Measurements from ENCODE around the gene BPIFB3. TPM values are rescaled to one million over a fixed set of nuclear protein-coding genes. Genes with fewer than 3 reads are reported as not detected.

BPIFB3 gene
- total and polyA plus RNA-seq, 2 of the 4 experiments (the other 2 are of a cell fraction): not detected

DNA sequence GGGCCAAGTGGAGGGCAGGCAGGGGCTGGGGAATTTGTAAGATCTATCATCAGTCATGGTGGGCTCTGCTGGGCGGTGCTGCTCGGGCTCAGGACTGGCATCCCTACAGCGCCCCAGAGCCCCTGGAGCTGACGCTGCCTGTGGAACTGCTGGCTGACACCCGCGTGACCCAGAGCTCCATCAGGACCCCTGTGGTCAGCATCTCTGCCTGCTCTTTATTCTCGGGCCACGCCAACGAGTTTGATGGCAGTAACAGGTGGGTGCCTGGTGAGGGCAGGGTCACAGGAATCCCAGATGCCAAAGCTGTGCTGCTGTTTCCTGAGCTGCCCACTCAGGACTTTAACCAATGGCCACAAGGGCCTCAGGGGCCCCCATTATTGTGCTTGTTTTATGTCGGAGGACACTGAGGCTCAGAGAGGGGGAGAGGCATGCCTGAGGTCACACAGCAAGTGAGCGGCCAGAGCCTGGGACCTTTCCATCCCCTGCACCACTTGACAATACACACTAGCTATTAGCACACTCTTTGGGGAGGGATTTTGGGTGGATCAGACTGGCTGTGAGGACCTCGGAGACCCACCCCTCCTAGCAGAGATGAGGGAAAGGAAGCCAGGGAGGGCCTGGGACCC lies 39.9 kb upstream of the BPIFB3 start:
- dilution Hi-C loops (cut with HindIII; ENCODE audit: low sequenced_read_pairs, unreplicated experiment): no loop called here
- Histone ChIP-seq H3K4me1 (ENCODE audit: control insufficient read depth, insufficient read depth, low read length) (no peaks in the 10 kb centered on the region), H2AK5ac (ENCODE audit: low read depth, low read length) (no peak overlapping the region), H2BK5ac (ENCODE audit: low read depth, low read length, poor library complexity, severe bottlenecking) (no peak overlapping the region), H3K36me3 (ENCODE audit: control insufficient read depth, insufficient read depth, low read length) (no peaks in the 10 kb centered on the region), H2AFZ (replicated peaks; ENCODE audit: low read length, poor library complexity) (no peak overlapping the region), H3K4me3 (ENCODE audit: insufficient read depth, low read depth, low read length) (no peak overlapping the region), H3K79me1 (ENCODE audit: low read depth in 1 of 2, low read length in 2 of 2) (no peaks in the 10 kb centered on the region), H3K9me1 (ENCODE audit: insufficient read depth, low read length) (no peaks in the 10 kb centered on the region), H3K18ac (ENCODE audit: low read depth, low read length) (no peak overlapping the region), H4K8ac (ENCODE audit: low read depth in 2 of 2, low read length in 2 of 2) (no peak overlapping the region), H3K27ac (ENCODE audit: insufficient read depth, low read length) (no peak overlapping the region), H3K9ac (ENCODE audit: low read depth, low read length) (no peak overlapping the region), H2BK15ac (ENCODE audit: low read depth, low read length) (no peak overlapping the region), H4K20me1 (ENCODE audit: insufficient read depth, low read length) (no peaks in the 10 kb centered on the region), H3K27me3 (ENCODE audit: control insufficient read depth, insufficient read depth, low read length) (peaks cover 15% of the 10 kb centered on the region), H3K4me2 (ENCODE audit: low read depth, low read length) (no peak overlapping the region), H3K23ac (ENCODE audit: low read depth, low read length) (no peak overlapping the region), H3K4ac (ENCODE audit: low read depth, low read length) (no peak overlapping the region), H3K9me3 (ENCODE audit: control insufficient read depth, insufficient read depth, low read length) (no peaks in the 10 kb centered on the region), H3K14ac (replicated peaks; ENCODE audit: low read depth, low read length) (no peak overlapping the region), H4K91ac (ENCODE audit: insufficient read depth, low read depth, low read length) (no peak overlapping the region), H3K56ac (ENCODE audit: extremely low read depth, insufficient read depth, low read length) (no peak overlapping the region), H2BK20ac (ENCODE audit: low read depth, low read length) (no peak overlapping the region), H2AK9ac (replicated peaks; ENCODE audit: low read depth, low read length, poor library complexity) (no peak overlapping the region), H2BK120ac (ENCODE audit: low read depth, low read length) (no peak overlapping the region), H4K5ac (ENCODE audit: low read depth, low read length) (no peak overlapping the region)
- ChIA-PET POLR2A (ENCODE audit: unreplicated experiment) (no interaction called here), CTCF (no interaction called here)
- DNase-seq: no peak
- in situ Hi-C loops (cut with MboI; ENCODE audit: low sequenced_read_pairs): no loop called here
- ATAC-seq (ENCODE audit: low read depth): no peak
- TF ChIP-seq POLR2A (IDR thresholded peaks at IDR 0.05; ENCODE audit: low read depth, low read length) (no peak), BHLHE40 (IDR thresholded peaks at IDR 0.05; ENCODE audit: low read depth, low read length) (no peak), RCOR1 (IDR thresholded peaks at IDR 0.05; ENCODE audit: insufficient replicate concordance, low read length) (no peak), RFX5 (IDR thresholded peaks at IDR 0.05; ENCODE audit: low read depth, low read length) (no peak), CEBPB (IDR thresholded peaks at IDR 0.05; ENCODE audit: low read depth, low read length) (no peak), CHD1 (IDR thresholded peaks at IDR 0.05; ENCODE audit: low read depth, low read length) (no peak), FOS (IDR thresholded peaks at IDR 0.05; ENCODE audit: low read depth, low read length) (no peak), NFE2L2 (IDR thresholded peaks at IDR 0.05; ENCODE audit: low read depth, low read length) (no peak), RAD21 (IDR thresholded peaks at IDR 0.05; ENCODE audit: low read length) (no peak), MXI1 (IDR thresholded peaks at IDR 0.05; ENCODE audit: borderline replicate concordance, low read depth, low read length) (no peak), USF2 (IDR thresholded peaks at IDR 0.05; ENCODE audit: low read depth, low read length) (no peak), SMC3 (IDR thresholded peaks at IDR 0.05; ENCODE audit: low read depth, low read length) (no peak), MAFK (IDR thresholded peaks at IDR 0.05; ENCODE audit: low read depth, low read length) (no peak), MAZ (IDR thresholded peaks at IDR 0.05; ENCODE audit: borderline replicate concordance, low read depth, low read length) (no peak)
- TF ChIP-seq, protein P1, sequence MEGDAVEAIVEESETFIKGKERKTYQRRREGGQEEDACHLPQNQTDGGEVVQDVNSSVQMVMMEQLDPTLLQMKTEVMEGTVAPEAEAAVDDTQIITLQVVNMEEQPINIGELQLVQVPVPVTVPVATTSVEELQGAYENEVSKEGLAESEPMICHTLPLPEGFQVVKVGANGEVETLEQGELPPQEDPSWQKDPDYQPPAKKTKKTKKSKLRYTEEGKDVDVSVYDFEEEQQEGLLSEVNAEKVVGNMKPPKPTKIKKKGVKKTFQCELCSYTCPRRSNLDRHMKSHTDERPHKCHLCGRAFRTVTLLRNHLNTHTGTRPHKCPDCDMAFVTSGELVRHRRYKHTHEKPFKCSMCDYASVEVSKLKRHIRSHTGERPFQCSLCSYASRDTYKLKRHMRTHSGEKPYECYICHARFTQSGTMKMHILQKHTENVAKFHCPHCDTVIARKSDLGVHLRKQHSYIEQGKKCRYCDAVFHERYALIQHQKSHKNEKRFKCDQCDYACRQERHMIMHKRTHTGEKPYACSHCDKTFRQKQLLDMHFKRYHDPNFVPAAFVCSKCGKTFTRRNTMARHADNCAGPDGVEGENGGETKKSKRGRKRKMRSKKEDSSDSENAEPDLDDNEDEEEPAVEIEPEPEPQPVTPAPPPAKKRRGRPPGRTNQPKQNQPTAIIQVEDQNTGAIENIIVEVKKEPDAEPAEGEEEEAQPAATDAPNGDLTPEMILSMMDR (conservative IDR thresholded peaks at IDR 0.05; ENCODE audit: low read depth, low read length): no peak
- TF ChIP-seq, protein P2, sequence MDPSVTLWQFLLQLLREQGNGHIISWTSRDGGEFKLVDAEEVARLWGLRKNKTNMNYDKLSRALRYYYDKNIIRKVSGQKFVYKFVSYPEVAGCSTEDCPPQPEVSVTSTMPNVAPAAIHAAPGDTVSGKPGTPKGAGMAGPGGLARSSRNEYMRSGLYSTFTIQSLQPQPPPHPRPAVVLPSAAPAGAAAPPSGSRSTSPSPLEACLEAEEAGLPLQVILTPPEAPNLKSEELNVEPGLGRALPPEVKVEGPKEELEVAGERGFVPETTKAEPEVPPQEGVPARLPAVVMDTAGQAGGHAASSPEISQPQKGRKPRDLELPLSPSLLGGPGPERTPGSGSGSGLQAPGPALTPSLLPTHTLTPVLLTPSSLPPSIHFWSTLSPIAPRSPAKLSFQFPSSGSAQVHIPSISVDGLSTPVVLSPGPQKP (IDR thresholded peaks at IDR 0.05; ENCODE audit: borderline replicate concordance, low read depth, low read length): no peak
- 70% methylated on average over 5 of the region's 12 CpGs; no CpG with 5 or more reads in 1 of the 2 experiments for WGBS, 2 experiments (ENCODE audit: extremely low coverage in 2 of 2, insufficient read length in 1 of 2)
- no TSS peak for BruUV-seq (replicated peaks)
- intact Hi-C loops (cut with micrococcal nuclease): no loop called here

Measured in IMR-90 (cell line).